K562 (cell line): ENCODE results near the gene TNPO2. TPM values are rescaled to one million over a fixed set of nuclear protein-coding genes. Genes with fewer than 3 reads are reported as not detected.

Source experiments
- BACH1 ChIP-seq: fragments of 200-800 bp; sonication (Bioruptor generic); IDR thresholded peaks from 2 replicates; pipeline ENCODE4 v1.6.1; 2016; ENCODE audit warnings: missing genetic modification characterization, missing compliant biosample characterization
- ILF3 ChIP-seq: fragments of 450-650 bp; IDR thresholded peaks from 2 replicates; pipeline ENCODE4 v1.6.1; 2018; ENCODE audit warnings: antibody characterized with exemption, mild to moderate bottlenecking, moderate library complexity, borderline replicate concordance
- NR4A1 ChIP-seq, 2 experiments: fragments of 250-450 bp in 1 of 2; fragments of 450-650 bp in 1 of 2; sonication (Bioruptor Pico) in 1 of 2; IDR thresholded peaks; 2 replicates each; pipeline versions ENCODE4 v1.4.0 to v1.6.1; 2016 to 2020; ENCODE audit warnings: mild to moderate bottlenecking in 2 of 2, missing compliant biosample characterization in 1 of 2, missing genetic modification characterization in 1 of 2, moderate library complexity in 1 of 2
- SRF ChIP-seq, 2 experiments: fragments of 250-450, 450-650 bp in 1 of 2; sonication (Bioruptor Pico) in 1 of 2; sonication (generic) in 1 of 2; formaldehyde crosslinking; IDR thresholded peaks; 2 replicates each; pipeline versions ENCODE4 v1.5.0 to v1.5.1; 2020 to 2022; ENCODE audit warnings: mild to moderate bottlenecking in 1 of 2, missing genetic modification reagents in 1 of 2
- ZNF174 ChIP-seq: fragments of 250-450 bp; sonication (Bioruptor Pico); IDR thresholded peaks from 2 replicates; pipeline ENCODE4 v1.4.0; 2020; ENCODE audit warnings: mild to moderate bottlenecking
- ZNF253 ChIP-seq: fragments of 250-450 bp; sonication (Bioruptor Pico); conservative IDR thresholded peaks from 2 replicates; pipeline ENCODE4 v1.6.1; 2021; ENCODE audit warnings: mild to moderate bottlenecking
- polyA plus RNA-seq, 8 experiments: library from polyadenylated mRNA; depleted of rRNA in 4 of 8; stranded (reverse) in 5 of 8; unstranded in 3 of 8; fragments of >200 nt; fragmentation: Nextera tagmentation in 2 of 8; fragmentation: Illumina TruSeq in 1 of 8; extraction: Ambion mirVana in 2 of 8; extraction: Trizol in 1 of 8; gene quantifications; 2 replicates each; pipeline versions ENCODE4 v1.2.1 to v1.2.3, GENCODE V29; 2011 to 2014; ENCODE audit warnings: inconsistent platforms in 1 of 8, missing spikeins in 1 of 8
- total RNA-seq, 7 experiments: library from RNA; depleted of rRNA in 6 of 7; stranded (reverse); fragments of >200 nt in 6 of 7; fragmentation: Illumina TruSeq in 2 of 7; extraction: Trizol in 2 of 7; gene quantifications; 2 replicates each; pipeline versions ENCODE4 v1.2.1 to v1.2.3, GENCODE V29; 2011 to 2021; ENCODE audit warnings: low replicate concordance in 1 of 7
- TF ChIP-seq, protein P1 (sequence below), 2 experiments: fragments of 450-650 bp in 1 of 2; sonication (generic) in 1 of 2; formaldehyde crosslinking; conservative IDR thresholded peaks; 2 replicates each; pipeline versions ENCODE4 v1.4.0 to v1.8.1; 2020 to 2022; ENCODE audit warnings: mild to moderate bottlenecking in 1 of 2, missing genetic modification reagents in 1 of 2
- TF ChIP-seq, protein P2 (sequence below), 2 experiments: fragments of 450-650 bp in 1 of 2; sonication (generic) in 1 of 2; formaldehyde crosslinking in 1 of 2; IDR thresholded peaks; 2 replicates each; pipeline versions ENCODE4 v1.7.1 to v1.9.0; 2016 to 2022; ENCODE audit warnings: inconsistent platforms in 1 of 2, mild to moderate bottlenecking in 1 of 2, missing genetic modification reagents in 1 of 2
- TF ChIP-seq, protein P3 (sequence below): fragments of 450-650 bp; formaldehyde crosslinking; conservative IDR thresholded peaks from 2 replicates; pipeline ENCODE4 v1.4.0; 2022; ENCODE audit warnings: mild to moderate bottlenecking, missing genetic modification characterization
- TF ChIP-seq, protein P4 (sequence below), 2 experiments: fragments of 450-650 bp; conservative IDR thresholded peaks; 2 replicates each; pipeline ENCODE4 v1.6.1; 2017; ENCODE audit warnings: mild to moderate bottlenecking in 2 of 2, moderate library complexity in 2 of 2
- TF ChIP-seq, protein P5 (sequence below): fragments of 250-450 bp; sonication (Bioruptor Pico); IDR thresholded peaks from 2 replicates; pipeline ENCODE4 v1.5.0; 2021

Gene TNPO2
- total and polyA plus RNA-seq, 9 of the 15 experiments (the other 6 are each of a cell fraction or from before 2014, with no cell fraction given) = 6.0 to 126 (median 53.8) TPM

DNA sequence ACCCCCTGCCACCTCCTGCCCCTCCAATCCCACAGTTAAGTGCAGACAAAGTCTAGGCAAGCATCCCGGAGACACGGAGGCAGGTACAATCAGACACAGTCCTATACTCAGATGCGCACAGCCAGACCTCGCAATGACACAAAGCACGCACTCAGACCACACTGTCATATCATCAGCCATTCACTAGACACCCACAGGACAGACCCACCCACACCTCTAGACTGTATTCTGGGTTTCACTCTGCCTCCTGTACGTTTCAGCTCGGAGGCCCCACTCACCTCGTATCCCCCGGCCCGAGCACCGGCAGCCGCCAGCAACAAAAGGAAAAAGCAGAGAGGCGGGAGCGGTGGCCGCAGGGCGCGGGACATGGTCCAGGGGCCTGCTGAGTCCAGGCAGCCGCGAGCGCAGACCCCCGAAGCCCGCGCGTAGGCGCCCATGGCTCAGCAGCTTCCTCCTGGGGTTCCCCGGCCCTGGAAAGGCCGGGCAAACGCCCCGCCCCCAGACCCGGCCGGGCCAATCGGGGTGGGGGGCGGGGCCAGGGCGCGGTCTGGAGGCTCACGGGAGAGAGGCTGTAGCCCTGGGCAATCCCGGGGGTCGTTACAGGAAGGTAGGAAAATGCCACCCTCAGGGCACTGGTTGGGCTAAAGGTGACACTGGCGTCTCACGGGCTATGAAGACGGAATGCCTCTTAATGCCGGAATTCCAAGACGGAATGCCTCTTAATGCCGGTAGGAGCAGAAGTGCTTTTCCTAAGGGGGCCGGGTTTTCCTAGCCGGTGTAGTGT is 57.3 kb downstream of the TNPO2 start, which contains the start of the genes MAN2B1 and WDR83 (continued):
- TF ChIP-seq, protein P1, sequence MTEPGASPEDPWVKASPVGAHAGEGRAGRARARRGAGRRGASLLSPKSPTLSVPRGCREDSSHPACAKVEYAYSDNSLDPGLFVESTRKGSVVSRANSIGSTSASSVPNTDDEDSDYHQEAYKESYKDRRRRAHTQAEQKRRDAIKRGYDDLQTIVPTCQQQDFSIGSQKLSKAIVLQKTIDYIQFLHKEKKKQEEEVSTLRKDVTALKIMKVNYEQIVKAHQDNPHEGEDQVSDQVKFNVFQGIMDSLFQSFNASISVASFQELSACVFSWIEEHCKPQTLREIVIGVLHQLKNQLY (CRISPR knock-in tag; conservative IDR thresholded peaks at IDR 0.05) = no peak
- TF ChIP-seq, protein P2, sequence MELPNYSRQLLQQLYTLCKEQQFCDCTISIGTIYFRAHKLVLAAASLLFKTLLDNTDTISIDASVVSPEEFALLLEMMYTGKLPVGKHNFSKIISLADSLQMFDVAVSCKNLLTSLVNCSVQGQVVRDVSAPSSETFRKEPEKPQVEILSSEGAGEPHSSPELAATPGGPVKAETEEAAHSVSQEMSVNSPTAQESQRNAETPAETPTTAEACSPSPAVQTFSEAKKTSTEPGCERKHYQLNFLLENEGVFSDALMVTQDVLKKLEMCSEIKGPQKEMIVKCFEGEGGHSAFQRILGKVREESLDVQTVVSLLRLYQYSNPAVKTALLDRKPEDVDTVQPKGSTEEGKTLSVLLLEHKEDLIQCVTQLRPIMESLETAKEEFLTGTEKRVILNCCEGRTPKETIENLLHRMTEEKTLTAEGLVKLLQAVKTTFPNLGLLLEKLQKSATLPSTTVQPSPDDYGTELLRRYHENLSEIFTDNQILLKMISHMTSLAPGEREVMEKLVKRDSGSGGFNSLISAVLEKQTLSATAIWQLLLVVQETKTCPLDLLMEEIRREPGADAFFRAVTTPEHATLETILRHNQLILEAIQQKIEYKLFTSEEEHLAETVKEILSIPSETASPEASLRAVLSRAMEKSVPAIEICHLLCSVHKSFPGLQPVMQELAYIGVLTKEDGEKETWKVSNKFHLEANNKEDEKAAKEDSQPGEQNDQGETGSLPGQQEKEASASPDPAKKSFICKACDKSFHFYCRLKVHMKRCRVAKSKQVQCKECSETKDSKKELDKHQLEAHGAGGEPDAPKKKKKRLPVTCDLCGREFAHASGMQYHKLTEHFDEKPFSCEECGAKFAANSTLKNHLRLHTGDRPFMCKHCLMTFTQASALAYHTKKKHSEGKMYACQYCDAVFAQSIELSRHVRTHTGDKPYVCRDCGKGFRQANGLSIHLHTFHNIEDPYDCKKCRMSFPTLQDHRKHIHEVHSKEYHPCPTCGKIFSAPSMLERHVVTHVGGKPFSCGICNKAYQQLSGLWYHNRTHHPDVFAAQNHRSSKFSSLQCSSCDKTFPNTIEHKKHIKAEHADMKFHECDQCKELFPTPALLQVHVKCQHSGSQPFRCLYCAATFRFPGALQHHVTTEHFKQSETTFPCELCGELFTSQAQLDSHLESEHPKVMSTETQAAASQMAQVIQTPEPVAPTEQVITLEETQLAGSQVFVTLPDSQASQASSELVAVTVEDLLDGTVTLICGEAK (IDR thresholded peaks at IDR 0.05) = 0 out of 2 replicates have a peak, but pooled peaks have one; percentile 14
- TF ChIP-seq, protein P2 (CRISPR knock-in tag; IDR thresholded peaks at IDR 0.05) = no peak
- TF ChIP-seq ZNF253 (CRISPR knock-in tag) (no peak), SRF (CRISPR knock-in tag; IDR thresholded peaks at IDR 0.05) (0 out of 4 replicates have a peak, but pooled peaks of 1 of the 2 experiments have one; percentile 27), ZNF174 (CRISPR knock-in tag) (no peak), ILF3 (no peak), NR4A1 (CRISPR knock-in tag; IDR thresholded peaks at IDR 0.05) (no peak), NR4A1 (tag; IDR thresholded peaks at IDR 0.05) (no peak), BACH1 (tag) (no peak)
- TF ChIP-seq, protein P3, sequence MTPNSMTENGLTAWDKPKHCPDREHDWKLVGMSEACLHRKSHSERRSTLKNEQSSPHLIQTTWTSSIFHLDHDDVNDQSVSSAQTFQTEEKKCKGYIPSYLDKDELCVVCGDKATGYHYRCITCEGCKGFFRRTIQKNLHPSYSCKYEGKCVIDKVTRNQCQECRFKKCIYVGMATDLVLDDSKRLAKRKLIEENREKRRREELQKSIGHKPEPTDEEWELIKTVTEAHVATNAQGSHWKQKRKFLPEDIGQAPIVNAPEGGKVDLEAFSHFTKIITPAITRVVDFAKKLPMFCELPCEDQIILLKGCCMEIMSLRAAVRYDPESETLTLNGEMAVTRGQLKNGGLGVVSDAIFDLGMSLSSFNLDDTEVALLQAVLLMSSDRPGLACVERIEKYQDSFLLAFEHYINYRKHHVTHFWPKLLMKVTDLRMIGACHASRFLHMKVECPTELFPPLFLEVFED (CRISPR knock-in tag) = no peak
- TF ChIP-seq, protein P4, sequence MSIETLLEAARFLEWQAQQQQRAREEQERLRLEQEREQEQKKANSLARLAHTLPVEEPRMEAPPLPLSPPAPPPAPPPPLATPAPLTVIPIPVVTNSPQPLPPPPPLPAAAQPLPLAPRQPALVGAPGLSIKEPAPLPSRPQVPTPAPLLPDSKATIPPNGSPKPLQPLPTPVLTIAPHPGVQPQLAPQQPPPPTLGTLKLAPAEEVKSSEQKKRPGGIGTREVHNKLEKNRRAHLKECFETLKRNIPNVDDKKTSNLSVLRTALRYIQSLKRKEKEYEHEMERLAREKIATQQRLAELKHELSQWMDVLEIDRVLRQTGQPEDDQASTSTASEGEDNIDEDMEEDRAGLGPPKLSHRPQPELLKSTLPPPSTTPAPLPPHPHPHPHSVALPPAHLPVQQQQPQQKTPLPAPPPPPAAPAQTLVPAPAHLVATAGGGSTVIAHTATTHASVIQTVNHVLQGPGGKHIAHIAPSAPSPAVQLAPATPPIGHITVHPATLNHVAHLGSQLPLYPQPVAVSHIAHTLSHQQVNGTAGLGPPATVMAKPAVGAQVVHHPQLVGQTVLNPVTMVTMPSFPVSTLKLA (conservative IDR thresholded peaks at IDR 0.05) = peak in 1 of 2 experiments; percentile 47; a peak in 1 of 4 replicates
- TF ChIP-seq, protein P5, sequence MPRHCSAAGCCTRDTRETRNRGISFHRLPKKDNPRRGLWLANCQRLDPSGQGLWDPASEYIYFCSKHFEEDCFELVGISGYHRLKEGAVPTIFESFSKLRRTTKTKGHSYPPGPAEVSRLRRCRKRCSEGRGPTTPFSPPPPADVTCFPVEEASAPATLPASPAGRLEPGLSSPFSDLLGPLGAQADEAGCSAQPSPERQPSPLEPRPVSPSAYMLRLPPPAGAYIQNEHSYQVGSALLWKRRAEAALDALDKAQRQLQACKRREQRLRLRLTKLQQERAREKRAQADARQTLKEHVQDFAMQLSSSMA (CRISPR knock-in tag) = no peak
